ENCODE measurements around the gene DNAJC5G.

GRCh38 chr2:27245116-27245515 lies 30.1 kb upstream of the DNAJC5G start:
- TF ChIP-seq POLR2A (IDR thresholded peaks at IDR 0.05) (no peak), CTCF (IDR thresholded peaks at IDR 0.05 in 8 of 11, conservative IDR thresholded peaks at IDR 0.05 in 3 of 11) (no peak), POLR2AphosphoS5 (IDR thresholded peaks at IDR 0.05) (no peak)
